MM.1S (cell line): ENCODE results near the gene RRP15.

Experiments
- DNase-seq: peaks from one replicate; pipeline ENCODE4 v3.0.0-alpha.2; 2015
- H2AFZ ChIP-seq: fragments of 300-600 bp; sonication (generic); 2 replicates; pipeline ENCODE4 v1.6.0; 2016; ENCODE audit warnings: antibody characterized with exemption, low read length
- H3F3A ChIP-seq: fragments of 300-600 bp; sonication (generic); 2 replicates; pipeline ENCODE4 v1.6.1; 2016; ENCODE audit warnings: mild to moderate bottlenecking, antibody characterized with exemption, low read length, moderate library complexity, mixed read lengths; ENCODE audit not compliant: insufficient read depth
- H3K27ac ChIP-seq: fragments of 300-600 bp; sonication (generic); 2 replicates; pipeline ENCODE4 v1.5.1; 2016; ENCODE audit warnings: mild to moderate bottlenecking, low read length
- H3K27me3 ChIP-seq: fragments of 300-600 bp; sonication (generic); replicated peaks from 2 replicates; pipeline ENCODE4 v1.6.0; 2016; ENCODE audit warnings: low read length; ENCODE audit not compliant: insufficient read depth
- H3K36me3 ChIP-seq: fragments of 300-600 bp; sonication (generic); replicated peaks from 2 replicates; pipeline ENCODE4 v1.6.1; 2016; ENCODE audit warnings: mild to moderate bottlenecking, low read length, mixed read lengths; ENCODE audit not compliant: insufficient read depth
- H3K4me1 ChIP-seq: fragments of 300-600 bp; sonication (generic); 2 replicates; pipeline ENCODE4 v1.6.1; 2016; ENCODE audit warnings: low read length, mixed read lengths
- H3K4me2 ChIP-seq: fragments of 300-600 bp; sonication (generic); 2 replicates; pipeline ENCODE4 v1.6.0; 2016; ENCODE audit warnings: low read depth, low read length
- H3K4me3 ChIP-seq: fragments of 300-600 bp; sonication (generic); 2 replicates; pipeline ENCODE4 v1.5.1; 2016; ENCODE audit warnings: low read length, mixed read lengths
- H3K79me2 ChIP-seq: fragments of 300-600 bp; sonication (generic); 2 replicates; pipeline ENCODE4 v1.6.1; 2016; ENCODE audit warnings: mixed run types, low read length, mixed read lengths
- H3K9ac ChIP-seq: fragments of 300-600 bp; sonication (generic); 2 replicates; pipeline ENCODE4 v1.6.1; 2016; ENCODE audit warnings: low read length, mixed read lengths
- H3K9me2 ChIP-seq: fragments of 300-600 bp; sonication (generic); replicated peaks from 2 replicates; pipeline ENCODE4 v1.6.1; 2016; ENCODE audit warnings: mild to moderate bottlenecking, low read length, mixed read lengths; ENCODE audit not compliant: insufficient read depth
- H3K9me3 ChIP-seq: fragments of 300-600 bp; sonication (generic); replicated peaks from 2 replicates; pipeline ENCODE4 v1.6.1; 2016; ENCODE audit warnings: mild to moderate bottlenecking, low read length, mixed read lengths; ENCODE audit not compliant: insufficient read depth
- H4K20me1 ChIP-seq: fragments of 300-600 bp; sonication (generic); 2 replicates; pipeline ENCODE4 v1.6.1; 2016; ENCODE audit warnings: mild to moderate bottlenecking, low read length, moderate library complexity, mixed read lengths; ENCODE audit not compliant: insufficient read depth
- CTCF ChIP-seq: fragments of 300-600 bp; sonication (generic); IDR thresholded peaks from 2 replicates; pipeline ENCODE4 v1.5.1; 2016; ENCODE audit warnings: antibody characterized with exemption, low read length, mixed read lengths
- EZH2 ChIP-seq: fragments of 300-600 bp; sonication (generic); optimal IDR thresholded peaks from 2 replicates; pipeline ENCODE3; 2017; ENCODE audit warnings: low read depth, mild to moderate bottlenecking, antibody characterized with exemption, low read length, mixed read lengths
- EZH2phosphoT487 ChIP-seq: fragments of 300-600 bp; sonication (generic); IDR thresholded peaks from 2 replicates; pipeline ENCODE4 v1.6.1; 2018; ENCODE audit warnings: antibody characterized with exemption, low read length

RRP15 gene

GRCh38 chr1:218301217-218301616 lies 16.1 kb downstream of the RRP15 start:
- Histone ChIP-seq H3K4me3 (no peak overlapping the region), H3K9ac (no peak overlapping the region), H3K79me2 (peaks cover 62% of the 10 kb centered on the region), H3K4me1 (no peaks in the 10 kb centered on the region), H3K36me3 (no peaks in the 10 kb centered on the region), H3K4me2 (no peak overlapping the region), H3K9me3 (no peaks in the 10 kb centered on the region), H3K9me2 (no peaks in the 10 kb centered on the region), H2AFZ (no peak overlapping the region), H3F3A (no peaks in the 10 kb centered on the region), H4K20me1 (peaks cover 5% of the 10 kb centered on the region; the same call in 1 of the 2 replicates), H3K27me3 (no peaks in the 10 kb centered on the region), H3K27ac (no peak overlapping the region)
- TF ChIP-seq CTCF: no peak
- no peak for DNase-seq

- H3F3A ChIP-seq: no peaks in the 10 kb centered on the region
- H2AFZ ChIP-seq: no peak overlapping the region
- DNase-seq: no peak
- no peak overlapping the region for H3K4me3 ChIP-seq
- H3K27ac ChIP-seq: no peak overlapping the region
- H3K4me2 ChIP-seq: no peak overlapping the region
- peaks cover 5% of the 10 kb centered on the region; the same call in 1 of the 2 replicates for H4K20me1 ChIP-seq
- H3K79me2 ChIP-seq: peaks cover 53% of the 10 kb centered on the region
- no peaks in the 10 kb centered on the region for H3K36me3 ChIP-seq
- no peaks in the 10 kb centered on the region for H3K9me3 ChIP-seq
- H3K9me2 ChIP-seq: no peaks in the 10 kb centered on the region
- no peak for TF ChIP-seq EZH2phosphoT487
- no peak for TF ChIP-seq EZH2
- TF ChIP-seq CTCF: no peak
- H3K4me1 ChIP-seq: no peaks in the 10 kb centered on the region
- no peaks in the 10 kb centered on the region for H3K27me3 ChIP-seq
- no peak overlapping the region for H3K9ac ChIP-seq
Measured at GRCh38 chr1:218302155-218302554, 17.1 kb downstream of the RRP15 start.

- DNase-seq: no peak
- H3K9me2 ChIP-seq: no peaks in the 10 kb centered on the region
- no peaks in the 10 kb centered on the region for H3F3A ChIP-seq
- TF ChIP-seq EZH2 (no peak), CTCF (no peak), EZH2phosphoT487 (no peak)
- no peaks in the 10 kb centered on the region for H3K27me3 ChIP-seq
- H3K9me3 ChIP-seq: no peaks in the 10 kb centered on the region
- no peak overlapping the region for H3K27ac ChIP-seq
- H3K4me1 ChIP-seq: no peaks in the 10 kb centered on the region
- H4K20me1 ChIP-seq: peaks cover 5% of the 10 kb centered on the region; the same call in 1 of the 2 replicates
- no peak overlapping the region for H3K4me2 ChIP-seq
- H3K4me3 ChIP-seq: no peak overlapping the region
- no peak overlapping the region for H2AFZ ChIP-seq
- H3K36me3 ChIP-seq: no peaks in the 10 kb centered on the region
- peaks cover 42% of the 10 kb centered on the region for H3K79me2 ChIP-seq
- H3K9ac ChIP-seq: no peak overlapping the region
Measured at GRCh38 chr1:218303176-218303879, 18.2 kb downstream of the RRP15 start.
